ENCODE data around the gene B3GALT6. TPM values are rescaled to one million over a fixed set of nuclear protein-coding genes. Genes with fewer than 3 reads are reported as not detected.

Gene B3GALT6
- total RNA-seq, 2 donors from 2014 or later: 8.4 to 9.4 TPM

GRCh38 chr1:1268284-1268682 lies 36.2 kb downstream of the B3GALT6 start:
- no peak for DNase-seq
- Mint-ChIP-seq H3K4me1 (peaks cover 33% of the 10 kb centered on the region), H3K27me3 (no peaks in the 10 kb centered on the region), H3K36me3 (ENCODE audit: low read depth) (peaks cover 2% of the 10 kb centered on the region), H3K27ac (no peak overlapping the region), H3K4me3 (no peak overlapping the region)
- H3K9me3 ChIP-seq (ENCODE audit: control insufficient read depth, low read length, poor library complexity, severe bottlenecking): no peaks in the 10 kb centered on the region
- no peak for ATAC-seq

GRCh38 chr1:1270813-1271212 lies 38.8 kb downstream of the B3GALT6 start:
- DNase-seq: no peak
- Mint-ChIP-seq H3K27ac (peak overlapping the region; percentile 88), H3K4me1 (peaks cover 38% of the 10 kb centered on the region), H3K27me3 (no peaks in the 10 kb centered on the region), H3K4me3 (peak overlapping the region; percentile 66), H3K36me3 (ENCODE audit: low read depth) (peaks cover 2% of the 10 kb centered on the region)
- no peak for ATAC-seq
- H3K9me3 ChIP-seq (ENCODE audit: control insufficient read depth, low read length, poor library complexity, severe bottlenecking): no peaks in the 10 kb centered on the region

- peak overlapping the region; percentile 87 for H3K4me3 Mint-ChIP-seq
- peak overlapping the region; percentile 88 for H3K27ac Mint-ChIP-seq
- H3K36me3 Mint-ChIP-seq (ENCODE audit: low read depth): peaks cover 2% of the 10 kb centered on the region
- peaks cover 35% of the 10 kb centered on the region for H3K4me1 Mint-ChIP-seq
- ATAC-seq (no peak), DNase-seq (no peak)
- no peaks in the 10 kb centered on the region for H3K9me3 ChIP-seq (ENCODE audit: control insufficient read depth, low read length, poor library complexity, severe bottlenecking)
- no peaks in the 10 kb centered on the region for H3K27me3 Mint-ChIP-seq
Observed at GRCh38 chr1:1272341-1273208, 40.5 kb downstream of the B3GALT6 start.

GRCh38 chr1:1273209-1273511 lies 41.1 kb downstream of the B3GALT6 start:
- no peaks in the 10 kb centered on the region for H3K27me3 Mint-ChIP-seq
- peak overlapping the region; percentile 88 for H3K27ac Mint-ChIP-seq
- no peaks in the 10 kb centered on the region for H3K9me3 ChIP-seq (ENCODE audit: control insufficient read depth, low read length, poor library complexity, severe bottlenecking)
- peaks cover 33% of the 10 kb centered on the region for H3K4me1 Mint-ChIP-seq
- DNase-seq (no peak), ATAC-seq (no peak)
- peak overlapping the region; percentile 87 for H3K4me3 Mint-ChIP-seq
- peaks cover 2% of the 10 kb centered on the region for H3K36me3 Mint-ChIP-seq (ENCODE audit: low read depth)

- Mint-ChIP-seq H3K4me3 (peak within 1 kb of the TSS; percentile 87), H3K36me3 (ENCODE audit: low read depth) (peaks cover 2% of the 10 kb centered on the region), H3K27ac (peak within 1 kb of the TSS; percentile 88), H3K27me3 (no peaks in the 10 kb centered on the region), H3K4me1 (peaks cover 33% of the 10 kb centered on the region)
- ATAC-seq (peak; percentile 98), DNase-seq (peak; percentile 86 to 92 (median 91))
- no peaks in the 10 kb centered on the region for H3K9me3 ChIP-seq (ENCODE audit: control insufficient read depth, low read length, poor library complexity, severe bottlenecking)
Observed at GRCh38 chr1:1273512-1274298, 41.7 kb downstream of the B3GALT6 start, which contains the start of gene UBE2J2. TSS of gene UBE2J2 (minus strand) at chr1:1273854. CDS start at chr1:1267992, 5,862 bp downstream.

- ATAC-seq: no peak
- Mint-ChIP-seq H3K4me3 (peak overlapping the region; percentile 76), H3K4me1 (peaks cover 30% of the 10 kb centered on the region), H3K36me3 (ENCODE audit: low read depth) (peaks cover 2% of the 10 kb centered on the region), H3K27ac (no peak overlapping the region), H3K27me3 (no peaks in the 10 kb centered on the region)
- H3K9me3 ChIP-seq (ENCODE audit: control insufficient read depth, low read length, poor library complexity, severe bottlenecking): no peaks in the 10 kb centered on the region
- DNase-seq: no peak
Observed at GRCh38 chr1:1274299-1274930, 42.4 kb downstream of the B3GALT6 start.

GRCh38 chr1:1274931-1275431 lies 42.9 kb downstream of the B3GALT6 start:
- peaks cover 27% of the 10 kb centered on the region for H3K4me1 Mint-ChIP-seq
- no peak for DNase-seq
- H3K27me3 Mint-ChIP-seq: no peaks in the 10 kb centered on the region
- no peaks in the 10 kb centered on the region for H3K9me3 ChIP-seq (ENCODE audit: control insufficient read depth, low read length, poor library complexity, severe bottlenecking)
- no peak for ATAC-seq
- no peak overlapping the region for H3K27ac Mint-ChIP-seq
- H3K4me3 Mint-ChIP-seq: peak overlapping the region; percentile 76
- H3K36me3 Mint-ChIP-seq (ENCODE audit: low read depth): peaks cover 2% of the 10 kb centered on the region

GRCh38 chr1:1275836-1276235 lies 43.8 kb downstream of the B3GALT6 start:
- Mint-ChIP-seq H3K4me3 (peak overlapping the region; percentile 55), H3K4me1 (peaks cover 19% of the 10 kb centered on the region), H3K27me3 (no peaks in the 10 kb centered on the region), H3K27ac (no peak overlapping the region), H3K36me3 (ENCODE audit: low read depth) (no peaks in the 10 kb centered on the region)
- DNase-seq: no peak
- H3K9me3 ChIP-seq (ENCODE audit: control insufficient read depth, low read length, poor library complexity, severe bottlenecking): no peaks in the 10 kb centered on the region
- no peak for ATAC-seq

- H3K27me3 Mint-ChIP-seq: no peaks in the 10 kb centered on the region
- H3K4me1 Mint-ChIP-seq: peaks cover 5% of the 10 kb centered on the region
- no peaks in the 10 kb centered on the region for H3K9me3 ChIP-seq (ENCODE audit: control insufficient read depth, low read length, poor library complexity, severe bottlenecking)
- no peak for DNase-seq
- ATAC-seq: no peak
- no peaks in the 10 kb centered on the region for H3K36me3 Mint-ChIP-seq (ENCODE audit: low read depth)
- no peak overlapping the region for H3K4me3 Mint-ChIP-seq
- H3K27ac Mint-ChIP-seq: no peak overlapping the region
Observed at GRCh38 chr1:1278620-1279019, 46.6 kb downstream of the B3GALT6 start.

- DNase-seq (no peak), ATAC-seq (no peak)
- Mint-ChIP-seq H3K27ac (no peak overlapping the region), H3K4me1 (peaks cover 5% of the 10 kb centered on the region), H3K36me3 (ENCODE audit: low read depth) (no peaks in the 10 kb centered on the region), H3K4me3 (no peak overlapping the region), H3K27me3 (no peaks in the 10 kb centered on the region)
- H3K9me3 ChIP-seq (ENCODE audit: control insufficient read depth, low read length, poor library complexity, severe bottlenecking): no peaks in the 10 kb centered on the region
Observed at GRCh38 chr1:1279028-1279427, 47.0 kb downstream of the B3GALT6 start.

- H3K4me1 Mint-ChIP-seq: no peaks in the 10 kb centered on the region
- no peak for ATAC-seq
Observed at GRCh38 chr1:1280782-1281481, 48.9 kb downstream of the B3GALT6 start.

GRCh38 chr1:1281533-1282321 lies 49.7 kb downstream of the B3GALT6 start:
- Mint-ChIP-seq H3K4me1 (no peaks in the 10 kb centered on the region), H3K27me3 (no peaks in the 10 kb centered on the region), H3K27ac (no peak overlapping the region), H3K4me3 (no peak overlapping the region), H3K36me3 (ENCODE audit: low read depth) (no peaks in the 10 kb centered on the region)
- no peaks in the 10 kb centered on the region for H3K9me3 ChIP-seq (ENCODE audit: control insufficient read depth, low read length, poor library complexity, severe bottlenecking)
- no peak for DNase-seq
- no peak for ATAC-seq

More at GRCh38 chr1:1280782-1281481, 48.9 kb downstream of the B3GALT6 start:
- H3K9me3 ChIP-seq (ENCODE audit: control insufficient read depth, low read length, poor library complexity, severe bottlenecking): no peaks in the 10 kb centered on the region
- Mint-ChIP-seq H3K4me3 (no peak overlapping the region), H3K27me3 (no peaks in the 10 kb centered on the region), H3K27ac (no peak overlapping the region), H3K36me3 (ENCODE audit: low read depth) (no peaks in the 10 kb centered on the region)
- no peak for DNase-seq

Measured in T-helper 17 cell (primary cell).